ENCODE data around the gene OXCT2.
"Not testable (repeated sequence)": the region's sequence is repeated elsewhere in the genome, so short reads cannot be mapped to it uniquely, and the experiment has no call there.

Gene OXCT2

DNA sequence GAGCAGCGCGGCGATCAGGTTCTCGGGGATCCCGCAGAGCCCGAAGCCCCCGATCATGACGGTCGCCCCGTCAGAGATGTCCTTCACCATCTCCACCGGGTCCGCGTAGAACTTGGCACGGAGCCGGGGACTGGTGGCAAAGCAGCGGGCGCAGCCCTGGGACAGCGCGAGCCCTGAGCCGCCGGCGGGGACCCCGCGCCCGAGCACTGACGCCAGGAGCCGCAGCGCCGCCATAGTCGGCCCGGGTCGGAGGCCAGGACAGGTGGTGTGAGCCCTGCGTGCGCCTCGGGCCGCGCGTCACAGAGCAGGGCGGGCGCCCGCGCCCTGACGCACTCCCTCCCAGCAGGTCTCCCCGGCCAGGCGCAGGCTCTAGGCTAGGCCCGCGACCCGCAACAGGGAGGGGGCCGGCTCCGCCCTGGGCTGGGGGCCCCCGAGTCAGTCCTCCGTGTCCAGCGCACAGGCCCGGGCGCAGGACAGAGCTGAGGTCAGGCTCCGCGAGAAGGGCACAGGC lies at the start of gene OXCT2:
TSS of gene OXCT2 (minus strand) at position 327 of the 511 bp plus-strand sequence. CDS start at position 234, 93 bp downstream.
- not testable (repeated sequence) for DNase-seq

DNA sequence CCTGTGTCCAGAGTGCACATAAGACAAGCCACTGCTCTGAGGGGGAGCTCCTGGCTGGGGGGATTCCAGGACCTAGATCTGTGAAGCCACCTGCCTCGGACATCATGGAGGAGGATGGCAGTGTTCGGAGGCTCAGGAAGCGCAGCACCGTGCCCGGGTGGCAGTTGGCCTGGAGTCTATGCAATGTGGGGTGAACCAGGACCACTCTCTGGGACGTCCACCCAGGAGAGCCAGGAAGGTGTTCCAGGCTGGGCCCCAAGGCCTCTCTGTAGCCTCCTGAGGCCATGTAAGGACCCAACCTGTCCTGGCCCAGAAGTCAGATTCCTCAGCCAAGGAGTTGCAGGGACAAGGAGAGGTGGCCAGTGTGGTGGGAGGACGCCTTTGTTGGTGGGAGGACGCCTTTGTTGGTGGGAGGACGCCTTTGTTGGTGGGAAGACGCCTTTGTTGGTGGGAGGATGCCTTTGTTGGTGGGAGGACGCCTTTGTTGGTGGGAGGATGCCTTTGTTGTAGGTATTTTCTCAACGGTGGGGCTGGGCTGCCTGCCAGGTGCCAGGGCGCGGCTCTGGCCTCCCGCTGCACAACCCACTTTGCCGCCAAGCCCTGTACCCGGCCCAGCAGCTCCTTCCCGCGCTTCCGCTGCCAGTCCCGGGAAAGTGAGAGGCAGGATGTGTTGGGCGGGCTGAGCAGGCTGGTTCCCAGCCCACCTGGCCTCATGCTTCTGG lies 48.1 kb upstream of the OXCT2 start:
- DNase-seq = no peak

DNA sequence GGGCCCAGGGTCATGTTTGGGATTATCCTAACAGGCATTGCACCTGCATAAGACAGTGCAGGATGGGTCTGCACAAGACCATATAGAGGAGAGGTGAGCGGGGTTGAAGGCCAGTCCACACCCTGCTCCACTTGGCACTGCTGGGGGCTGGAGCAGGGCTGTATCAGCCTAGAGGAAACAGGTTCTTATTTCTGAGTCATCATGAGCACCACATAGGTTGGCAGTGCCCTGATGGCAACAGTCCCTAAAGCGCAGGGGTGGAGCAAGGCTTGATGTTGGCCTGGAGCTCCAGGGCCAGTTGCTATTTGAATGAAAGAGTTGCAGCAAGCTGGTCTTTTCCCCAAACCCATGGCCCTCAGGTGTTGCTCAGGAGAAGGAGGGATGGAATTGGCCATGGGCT lies 47.3 kb upstream of the OXCT2 start:
- DNase-seq = no peak

DNA sequence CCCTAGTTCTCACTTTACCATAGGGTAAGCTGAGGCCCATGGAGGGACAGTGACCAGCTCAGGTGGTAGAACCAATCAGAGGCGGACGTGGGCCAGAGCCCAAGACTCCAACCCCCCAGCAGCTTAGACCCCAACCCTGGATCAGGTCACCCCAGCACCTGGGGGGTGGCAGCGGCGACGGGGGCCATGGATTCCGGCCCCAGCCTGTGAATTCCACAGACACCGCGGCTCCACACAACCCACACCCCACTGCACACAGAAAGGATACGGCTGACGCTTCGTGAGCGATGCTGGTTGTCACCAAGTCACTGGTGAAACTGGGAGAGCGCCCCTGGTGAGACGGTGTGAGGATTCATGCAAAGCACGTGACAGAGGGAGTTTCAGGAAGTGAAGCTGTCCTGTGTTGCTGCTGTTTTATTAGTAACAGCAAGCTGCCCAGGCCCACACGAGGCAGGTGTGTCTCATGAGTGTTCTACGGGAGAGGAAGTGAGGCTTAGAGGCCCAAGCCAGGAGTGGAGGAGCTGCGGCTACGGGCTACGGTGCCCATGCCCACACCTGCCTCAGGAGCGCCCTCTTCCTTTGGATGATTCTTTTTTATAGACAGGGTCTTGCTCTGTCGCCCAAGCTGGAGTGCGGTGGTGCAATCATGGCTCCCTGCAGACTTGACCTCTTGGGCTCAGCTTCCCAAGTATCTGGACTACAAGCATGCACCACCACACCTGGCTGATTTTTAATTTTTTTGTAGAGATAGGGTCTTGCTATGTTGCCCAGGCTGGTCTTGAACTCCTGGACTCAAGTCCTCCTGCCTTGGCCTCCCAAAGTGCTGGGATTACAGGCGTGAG lies 46.2 kb upstream of the OXCT2 start:
- not testable (repeated sequence) for DNase-seq

DNA sequence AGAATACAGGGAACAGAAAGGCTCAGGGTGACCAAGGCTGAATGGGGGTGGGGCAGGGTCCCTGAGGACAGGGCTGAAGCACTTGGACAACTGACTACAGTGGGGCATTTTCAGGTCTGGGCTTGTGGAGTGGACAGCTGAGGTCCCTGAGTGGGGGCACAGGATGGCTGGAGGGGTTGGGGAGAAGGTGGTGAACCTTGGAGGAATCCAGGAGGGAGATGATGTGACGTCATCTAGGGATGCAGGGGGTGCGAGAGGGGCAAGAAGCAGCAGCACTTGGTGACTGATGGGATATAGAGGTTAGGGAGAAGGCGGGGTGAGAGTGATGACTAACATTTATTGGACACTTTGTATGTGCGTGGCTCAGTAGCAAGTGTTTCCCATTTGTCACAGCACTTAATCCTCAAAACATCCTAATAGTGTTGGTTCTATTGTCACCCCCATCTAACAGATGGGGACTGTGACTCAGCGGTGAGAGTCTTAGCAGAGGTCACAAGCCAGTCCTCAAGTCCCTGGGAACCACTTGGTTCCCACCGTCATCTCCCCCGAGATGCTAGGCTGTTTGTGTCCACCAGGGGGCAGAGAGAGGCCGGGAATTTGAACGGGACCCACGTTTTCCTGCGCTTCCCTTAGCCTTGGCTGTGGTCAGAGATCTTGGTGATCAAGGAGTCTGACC lies 45.4 kb upstream of the OXCT2 start:
- peak; percentile 100 for DNase-seq

DNA sequence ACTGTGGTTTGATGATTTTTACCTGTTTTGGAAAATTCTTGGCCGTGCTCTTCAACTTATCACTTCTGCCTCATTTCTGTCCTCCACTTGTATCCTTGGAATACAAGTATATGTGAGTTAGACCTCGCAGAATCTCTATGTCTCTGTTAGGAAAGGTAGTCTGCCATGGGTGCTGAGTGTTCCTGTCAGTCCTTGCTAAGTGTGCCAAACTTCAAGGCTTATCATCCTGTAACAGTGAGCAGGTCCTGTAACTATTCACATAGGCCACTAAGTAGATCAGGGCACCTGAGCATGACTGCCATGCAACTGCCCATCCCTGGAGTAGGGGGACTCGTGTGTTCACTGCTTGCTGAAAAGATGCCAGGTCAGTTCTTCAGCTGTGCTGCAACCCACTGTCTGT lies 41.8 kb upstream of the OXCT2 start:
- no peak for DNase-seq

DNA sequence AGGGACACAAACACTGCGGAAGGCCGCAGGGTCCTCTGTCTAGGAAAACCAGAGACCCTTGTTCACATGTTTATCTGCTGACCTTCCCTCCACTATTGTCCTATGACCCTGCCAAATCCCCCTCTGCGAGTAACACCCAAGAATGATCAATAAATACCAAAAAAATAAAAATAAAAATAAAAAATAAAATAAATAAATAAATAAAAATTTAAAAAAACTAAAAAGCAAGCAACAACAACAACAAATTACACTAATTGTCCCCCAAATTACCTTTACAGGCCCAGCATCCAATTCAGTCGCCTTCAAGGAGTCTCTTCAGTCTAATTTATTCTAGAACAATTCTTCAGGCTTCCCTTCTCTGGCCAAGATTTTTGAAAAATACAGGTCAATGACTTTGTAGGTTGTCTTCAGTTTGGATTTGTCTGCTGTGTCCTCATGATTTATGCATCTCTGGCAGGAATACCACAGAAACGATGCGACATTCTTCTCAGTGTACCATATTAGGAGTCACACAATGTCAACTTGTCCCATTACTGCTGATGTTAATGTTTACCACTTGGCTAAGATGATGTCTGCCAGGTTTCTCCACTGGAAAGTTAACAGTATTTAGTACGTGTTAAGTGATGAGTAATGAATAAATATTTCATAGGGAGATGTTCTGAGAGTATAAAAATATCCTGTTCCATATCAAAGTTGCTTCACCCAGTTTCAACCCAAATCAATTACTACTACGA lies 37.8 kb upstream of the OXCT2 start:
- no peak for DNase-seq

DNA sequence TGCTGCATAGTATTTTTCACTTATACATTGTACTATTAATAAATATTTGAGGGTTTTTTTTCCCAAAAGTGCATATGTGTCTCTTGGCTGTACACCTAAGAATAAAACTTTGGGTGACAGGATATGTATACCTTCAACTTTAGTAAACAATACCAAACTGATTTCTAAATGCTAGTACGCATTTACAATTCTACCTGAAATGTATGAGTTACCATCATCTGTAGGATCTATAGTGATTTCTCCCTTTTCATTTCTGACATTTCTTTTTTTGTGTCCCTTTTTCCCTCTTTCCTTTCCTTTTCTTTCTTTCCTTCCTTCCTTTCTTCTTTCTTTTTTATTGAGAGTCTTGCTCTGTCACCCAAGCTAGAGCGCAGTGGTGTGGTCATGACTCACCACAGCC lies 34.2 kb upstream of the OXCT2 start:
- DNase-seq = no peak

DNA sequence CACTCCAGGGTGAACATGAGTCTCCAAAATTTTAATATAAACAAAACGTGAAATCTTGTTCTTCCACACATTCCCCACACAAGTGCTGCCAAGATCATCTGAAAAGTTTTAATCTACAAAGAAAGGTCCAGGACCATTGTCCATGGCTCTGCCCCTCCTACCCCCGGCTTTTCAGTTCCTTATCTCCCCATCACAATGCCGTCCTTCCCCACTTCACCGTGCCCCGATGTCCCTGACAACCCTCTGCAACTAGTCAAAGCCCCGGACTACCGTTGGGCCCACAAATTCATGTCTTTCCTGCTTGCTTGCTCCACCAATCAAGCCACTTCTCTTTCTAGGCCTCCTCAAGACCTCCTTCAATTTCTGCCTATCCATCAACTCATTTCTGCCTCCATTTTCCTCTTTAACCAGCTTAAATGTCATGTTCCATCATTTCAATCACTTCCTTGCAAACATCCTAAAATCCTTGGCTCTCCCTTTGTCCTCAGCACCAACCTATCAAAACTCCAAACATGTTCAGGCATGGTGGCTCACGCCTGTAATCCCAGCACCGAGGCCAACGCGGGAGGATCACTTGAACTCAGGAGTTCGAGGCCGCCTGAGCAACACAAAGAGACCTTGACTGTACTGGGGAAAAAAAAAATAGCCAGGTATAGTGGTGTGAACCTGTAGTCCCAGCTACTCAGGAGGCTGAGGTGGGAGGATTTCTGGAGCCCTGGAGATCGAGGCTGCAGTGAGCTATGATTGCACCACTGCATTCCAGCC lies 31.5 kb upstream of the OXCT2 start:
- no peak for DNase-seq

DNA sequence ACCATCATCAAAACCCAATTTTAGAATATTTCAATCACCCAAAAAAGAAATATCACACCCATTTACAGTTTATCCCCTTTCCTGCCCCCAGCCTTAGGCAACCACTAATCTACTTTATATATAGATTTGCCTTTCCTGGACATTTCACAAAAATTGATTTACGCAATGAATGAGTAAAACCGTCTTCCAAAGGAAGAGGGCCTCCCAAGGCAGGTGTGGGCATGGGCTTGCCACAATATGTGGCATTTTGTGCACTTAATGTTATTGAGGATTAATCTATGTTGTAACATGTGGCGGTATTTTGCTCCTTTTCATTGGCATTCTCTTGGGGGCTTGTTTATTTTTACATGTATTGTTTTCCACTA lies 29.3 kb upstream of the OXCT2 start:
- no peak for DNase-seq

DNA sequence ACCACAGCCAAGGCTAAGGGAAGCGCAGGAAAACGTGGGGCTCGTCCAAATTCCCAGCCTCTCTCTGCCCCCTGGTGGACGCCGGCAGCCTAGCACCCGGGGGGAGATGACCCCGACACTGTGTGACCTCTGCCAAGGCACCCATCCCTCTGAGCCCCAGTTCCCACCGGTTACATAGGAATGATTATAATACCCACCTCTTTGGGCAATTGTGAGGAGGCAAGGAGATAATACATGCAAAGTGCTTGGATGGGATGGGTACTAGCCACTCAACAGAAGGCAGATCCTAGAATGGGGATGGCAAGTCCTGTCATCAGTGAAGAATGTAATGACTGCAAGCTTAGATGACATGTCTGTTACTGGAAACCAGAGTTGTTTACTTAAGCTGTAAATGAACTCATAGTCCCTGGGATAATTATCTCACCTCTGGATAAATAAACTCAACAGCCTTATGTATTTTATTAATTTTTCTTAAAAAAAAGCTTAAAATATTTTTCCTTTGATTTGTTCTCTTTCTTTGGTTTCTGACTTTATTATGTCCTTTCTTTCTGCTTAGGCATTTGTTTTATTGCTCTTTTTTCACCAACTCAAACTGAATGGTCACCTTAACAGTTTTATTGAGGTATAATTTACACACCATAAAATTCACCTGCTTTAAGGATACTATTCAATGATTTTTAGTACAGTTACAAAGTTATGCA lies 28.8 kb upstream of the OXCT2 start:
- peak; percentile 100 for DNase-seq

DNA sequence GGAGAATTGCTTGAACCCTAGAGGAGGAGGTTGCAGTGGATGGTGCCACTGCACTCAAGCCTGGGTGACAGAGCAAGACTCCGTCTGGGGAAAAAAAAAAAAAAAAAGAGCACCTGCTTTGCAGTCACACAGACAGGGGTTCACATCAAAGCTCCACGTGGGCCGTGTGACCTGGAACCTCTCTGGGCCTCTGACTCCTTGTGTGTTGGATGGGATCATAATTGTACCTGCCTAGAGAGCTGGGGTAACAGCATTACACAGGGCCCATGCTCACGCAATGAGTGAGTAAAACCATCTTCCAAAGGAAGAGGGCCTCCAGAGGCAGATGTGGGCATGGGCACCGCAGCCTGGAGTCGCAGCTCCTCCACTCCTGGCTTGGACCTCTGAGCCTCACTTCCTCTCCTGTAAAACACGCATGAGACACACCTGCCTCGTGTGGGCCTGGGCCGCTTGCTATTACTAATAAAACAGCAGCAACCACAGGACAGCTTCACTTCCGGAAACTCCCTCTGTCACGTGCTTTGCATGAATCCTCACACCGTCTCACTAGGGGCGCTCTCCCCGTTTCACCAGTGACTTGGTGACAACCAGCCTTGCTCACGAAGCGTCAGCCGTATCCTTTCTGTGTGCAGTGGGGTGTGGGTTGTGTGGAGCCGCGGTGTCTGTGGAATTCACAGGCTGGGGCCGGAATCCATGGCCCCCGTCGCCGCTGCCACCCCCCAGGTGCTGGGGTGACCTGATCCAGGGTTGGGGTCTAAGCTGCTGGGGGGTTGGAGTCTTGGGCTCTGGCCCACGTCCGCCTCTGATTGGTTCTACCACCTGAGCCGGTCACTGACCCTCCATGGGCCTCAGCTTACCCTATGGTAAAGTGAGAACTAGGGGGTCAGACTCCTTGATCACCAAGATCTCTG lies 28.0 kb upstream of the OXCT2 start:
- peak; percentile 97 for DNase-seq

DNA sequence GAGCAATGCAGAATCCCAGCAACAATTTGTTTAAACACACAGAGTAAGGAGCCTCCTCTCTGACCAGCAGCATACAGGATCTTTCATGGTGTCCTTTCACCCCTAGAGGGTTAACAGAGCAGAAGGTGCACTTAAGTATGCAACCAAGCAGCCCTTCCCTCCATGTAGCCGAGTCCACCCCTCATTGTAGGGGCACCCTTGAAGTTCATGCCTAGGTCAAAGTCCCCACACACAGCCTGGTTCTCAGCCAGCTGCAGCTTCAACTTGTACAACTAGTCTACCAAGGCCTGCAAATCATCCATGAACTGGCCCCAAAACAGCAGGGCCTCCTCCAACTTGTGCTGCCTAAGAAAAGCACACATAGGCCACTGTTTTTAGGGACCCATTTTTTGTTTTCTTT lies 24.5 kb upstream of the OXCT2 start:
- no peak for DNase-seq

DNA sequence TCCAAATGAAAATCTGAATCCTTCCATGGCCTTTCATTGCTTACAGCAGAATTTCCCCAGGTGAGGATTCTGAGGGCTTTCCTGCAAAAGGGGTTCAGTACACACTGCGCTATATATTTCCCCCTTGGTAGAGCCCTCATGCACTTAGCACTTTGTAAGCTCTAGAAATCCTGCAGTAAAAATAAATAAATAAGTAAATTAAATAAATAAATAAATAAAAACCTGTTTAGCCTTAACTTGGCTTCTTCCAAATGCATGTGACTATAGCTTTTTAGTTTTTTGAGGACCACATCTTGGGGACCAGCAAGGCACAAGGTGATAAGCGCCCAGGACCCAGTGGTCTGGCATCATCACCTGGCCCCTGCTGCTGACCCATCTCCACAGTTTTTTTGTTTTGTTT lies 20.7 kb upstream of the OXCT2 start:
- DNase-seq = no peak

DNA sequence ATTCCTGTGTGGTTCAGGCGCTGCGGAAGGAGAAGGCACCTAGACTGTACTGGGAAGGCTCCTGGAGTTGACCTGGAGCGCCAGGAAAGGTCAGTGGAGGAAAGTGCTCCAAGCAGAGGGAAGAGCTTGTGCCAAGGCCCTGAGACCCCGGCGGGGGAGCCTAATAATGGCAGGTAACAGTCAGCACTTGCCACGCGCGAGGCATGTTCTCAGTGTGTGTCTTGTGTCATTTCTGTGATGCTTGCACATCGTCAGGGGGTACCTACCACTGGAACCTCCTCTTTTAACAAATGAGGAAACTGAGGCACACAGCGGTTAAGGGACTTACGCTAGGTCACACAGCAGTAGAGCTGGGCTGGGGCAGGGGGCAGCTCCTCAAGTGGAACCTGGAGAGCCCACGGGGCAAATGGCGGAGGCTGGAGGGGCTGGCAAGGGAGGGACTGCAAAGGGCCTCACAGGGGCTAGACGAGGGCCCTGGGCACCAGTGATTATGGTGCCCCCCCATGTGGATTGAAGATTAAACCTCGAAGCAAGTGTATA lies 18.5 kb upstream of the OXCT2 start:
- no peak for DNase-seq

DNA sequence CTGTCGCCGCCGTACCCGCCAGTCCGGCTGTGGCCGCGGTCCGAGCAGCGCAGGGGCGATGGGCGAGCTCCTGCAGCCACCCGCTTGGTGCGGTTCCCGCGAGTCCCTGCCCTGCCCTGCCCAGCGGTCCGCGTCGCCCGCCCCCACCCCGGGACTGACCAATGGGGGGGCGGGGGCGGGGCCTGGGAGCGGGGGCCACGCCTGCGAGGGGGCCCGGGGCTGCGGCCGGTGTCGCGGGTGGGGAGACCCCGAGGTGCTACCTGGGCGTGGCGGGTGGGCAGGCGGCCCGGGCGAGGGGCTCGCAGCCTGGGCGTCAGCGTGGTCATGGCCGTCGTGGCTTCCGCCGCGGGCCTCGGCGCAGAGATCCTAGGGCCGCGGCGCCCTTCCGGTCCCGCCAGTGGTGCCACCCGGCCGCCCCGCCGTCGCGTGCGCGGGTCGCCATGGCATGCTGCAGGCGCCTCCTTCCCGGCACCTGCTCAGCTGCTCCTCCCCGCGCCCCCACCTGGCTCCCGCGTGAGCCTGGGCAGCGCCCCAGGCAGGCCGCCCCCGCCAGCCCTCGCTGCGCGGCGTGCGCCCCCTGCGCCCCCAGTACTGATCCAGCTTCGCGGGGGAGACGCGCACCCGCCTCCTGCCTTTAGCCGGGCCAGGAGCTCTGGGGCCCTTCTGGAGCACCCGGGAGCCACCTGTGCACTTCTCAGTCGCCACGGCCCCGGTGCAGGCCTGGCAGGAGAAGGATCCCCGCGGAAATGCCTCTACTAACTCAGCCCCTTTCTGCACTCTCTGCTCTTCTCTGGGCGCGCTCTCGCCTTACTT lies 17.8 kb upstream of the OXCT2 start, which contains the start of gene BMP8B:
TSS of gene BMP8B (minus strand) at position 108 of the 813 bp plus-strand sequence. CDS start 380 bp downstream, outside the sequence.
- DNase-seq = peak; percentile 99

DNA sequence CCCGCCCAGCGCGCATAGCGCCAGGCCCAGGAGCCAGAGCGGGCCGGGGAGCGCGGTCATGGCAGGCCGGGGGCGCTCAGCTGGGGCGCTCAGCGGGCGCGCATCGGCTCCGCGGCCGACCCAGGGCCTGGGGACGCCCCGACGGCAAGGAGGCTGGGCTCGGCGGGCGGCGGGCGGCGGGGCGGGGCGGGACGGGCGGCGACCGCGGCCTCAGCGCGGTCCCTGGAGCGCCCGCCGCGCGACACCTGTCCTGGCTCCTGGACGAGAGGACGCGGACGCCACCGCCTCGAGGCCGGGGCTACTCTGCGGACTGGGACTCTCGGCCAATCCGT lies 17.2 kb upstream of the OXCT2 start:
- DNase-seq = no peak

DNA sequence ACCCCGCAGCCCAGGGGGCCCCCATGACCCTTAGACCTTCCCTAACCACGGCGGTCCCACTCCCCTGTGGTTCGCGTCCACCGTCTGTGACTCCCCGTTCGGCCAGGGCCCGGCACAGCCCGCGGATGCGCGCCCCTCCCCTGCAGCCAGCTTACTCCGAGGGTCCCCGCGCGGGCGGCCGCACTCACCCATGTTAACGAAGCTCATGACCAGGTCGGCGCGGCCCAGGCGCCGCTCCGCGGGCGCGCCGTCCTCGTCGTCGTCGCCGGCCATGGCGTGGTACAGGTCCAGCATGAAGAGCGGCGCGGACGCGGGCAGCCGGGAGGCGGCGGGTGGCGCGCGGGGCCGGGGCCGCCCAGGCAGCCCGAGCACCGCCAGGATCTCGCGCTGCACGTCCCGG lies 16.8 kb upstream of the OXCT2 start:
- DNase-seq = not testable (repeated sequence)

DNA sequence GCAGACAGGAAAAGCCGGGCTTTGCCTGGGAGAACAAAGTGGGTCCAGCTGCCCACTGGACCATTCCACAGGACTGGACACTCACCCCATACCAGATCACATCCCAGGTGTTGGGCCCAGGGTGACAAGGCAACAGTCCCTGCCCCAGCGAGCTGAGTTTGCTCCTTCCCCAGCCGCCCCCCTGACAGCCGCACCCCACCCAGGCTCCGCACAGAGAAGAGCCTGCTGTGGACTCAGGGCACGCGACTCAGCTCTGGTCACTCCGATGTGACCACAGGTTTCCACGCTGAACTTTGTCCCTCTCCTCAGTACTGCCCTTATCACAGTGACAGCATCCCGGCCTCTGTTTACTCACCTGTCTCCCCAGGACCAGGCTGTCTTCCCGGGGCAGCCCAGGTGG lies 16.3 kb upstream of the OXCT2 start:
- no peak for DNase-seq
